Stimulated activated CD8-positive, alpha-beta memory T cell treated with anti-CD3 and anti-CD28 coated beads, Interleukin-4, amount 100 ng/mL, for 1 hour (primary cell): ENCODE measurements around the gene VSIG10.
A peak's percentile ranks its signal among the peaks of the same experiment; 100 is the strongest.
"Not testable (repeated sequence)": the region's sequence is repeated elsewhere in the genome, so short reads cannot be mapped to it uniquely, and the experiment has no call there.

Source experiments
- DNase-seq, 2 donors: peaks; one replicate each; pipeline ENCODE4 v3.0.0-alpha.2; 2020; ENCODE audit warnings: low read depth in 2 of 2, low spot score in 1 of 2

The VSIG10 gene

GRCh38 chr12:118107694-118108093, 3.9 kb upstream of the VSIG10 start:
- DNase-seq: no peak

DNA sequence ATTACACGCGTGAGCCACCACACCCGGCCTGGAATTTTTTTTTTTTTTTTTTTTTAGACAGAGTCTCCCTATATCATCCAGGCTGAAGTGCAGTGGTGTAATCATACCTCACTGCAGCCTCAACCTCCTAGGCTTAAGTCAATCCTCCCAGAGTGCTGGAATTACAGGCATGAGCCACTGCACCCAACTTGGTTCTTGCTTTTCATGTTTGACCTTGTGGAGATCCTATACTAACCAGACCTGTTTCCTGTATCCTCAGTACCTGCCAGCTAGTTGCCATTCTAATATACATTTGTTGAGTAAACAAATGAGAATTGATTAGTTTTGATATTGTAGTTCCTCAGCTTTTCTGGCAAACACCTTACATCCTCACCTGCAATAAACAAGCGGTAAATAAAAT, 3.2 kb upstream of the VSIG10 start:
- DNase-seq: no peak

DNA sequence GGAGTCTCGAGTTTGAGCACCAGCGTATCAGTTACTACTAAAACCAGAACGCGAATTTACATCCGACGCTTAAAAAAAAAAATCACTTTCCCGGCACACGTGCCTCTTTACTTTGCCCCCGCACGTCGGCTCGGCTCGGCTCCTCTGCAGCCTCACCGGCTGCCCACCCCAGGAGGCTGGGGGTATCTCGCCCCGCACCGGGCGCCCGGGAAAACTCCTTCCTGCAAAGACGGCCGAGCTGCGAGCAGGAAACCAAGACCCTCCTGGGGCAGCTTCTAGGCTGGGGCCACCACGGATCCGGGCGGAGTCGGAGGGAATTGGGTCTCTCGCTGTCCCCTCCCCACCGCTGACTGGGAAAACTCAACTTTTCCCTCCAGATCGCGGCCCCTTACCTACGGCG, 610 bp downstream of the VSIG10 start:
- no peak for DNase-seq

GRCh38 chr12:118102609-118103008, 1.2 kb downstream of the VSIG10 start:
- no peak for DNase-seq

- no peak for DNase-seq
These were observed 1.7 kb downstream of the VSIG10 start for GRCh38 chr12:118102070-118102469.

DNA sequence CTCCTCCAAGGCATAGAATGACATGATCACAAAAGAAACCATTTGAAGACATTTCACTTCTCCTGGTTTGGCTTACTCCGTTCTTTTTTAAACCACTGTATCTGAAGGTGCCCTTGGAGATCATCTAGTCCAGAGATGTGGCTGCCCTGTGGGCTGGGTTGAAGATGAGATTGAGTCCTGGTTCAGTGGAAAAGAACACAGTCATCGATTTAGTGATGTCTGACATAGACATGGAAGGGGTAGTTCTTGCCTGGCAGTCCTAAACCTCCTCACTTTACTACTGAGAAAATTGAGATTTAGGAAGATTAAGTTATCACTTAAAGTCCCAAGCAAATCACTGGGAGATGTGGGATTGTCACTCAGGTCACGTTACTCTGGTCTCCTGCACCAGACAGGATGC, 2.8 kb downstream of the VSIG10 start:
- DNase-seq: no peak

- no peak for DNase-seq
These were observed 4.7 kb downstream of the VSIG10 start for GRCh38 chr12:118098911-118099671.

GRCh38 chr12:118098401-118098800, 5.4 kb downstream of the VSIG10 start:
- DNase-seq: no peak

GRCh38 chr12:118094039-118094438, 9.8 kb downstream of the VSIG10 start:
- DNase-seq: no peak

GRCh38 chr12:118089782-118090181, 14.0 kb downstream of the VSIG10 start:
- DNase-seq: no peak

GRCh38 chr12:118082161-118082560, 21.6 kb downstream of the VSIG10 start:
- DNase-seq: no peak

DNA sequence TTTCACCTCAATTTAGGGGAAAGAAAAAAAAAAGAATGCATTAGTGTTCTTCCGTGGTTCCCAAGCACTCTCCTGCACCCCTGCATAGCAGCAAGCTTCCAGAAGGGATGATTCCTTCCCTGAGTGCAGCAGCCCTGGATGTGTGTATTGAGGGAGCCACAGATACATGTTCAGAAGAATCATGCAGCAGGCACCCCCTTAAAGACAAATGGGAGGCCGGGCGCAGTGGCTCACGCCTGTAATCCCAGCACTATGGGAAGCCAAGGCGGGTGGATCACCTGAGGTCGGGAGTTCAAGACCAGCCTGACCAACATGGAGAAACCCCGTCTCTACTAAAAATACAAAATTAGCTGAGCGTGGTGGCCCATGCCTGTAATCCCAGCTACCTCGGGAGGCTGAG, 22.3 kb downstream of the VSIG10 start:
- not testable (repeated sequence) for DNase-seq

- no peak for DNase-seq
These were observed 30.0 kb downstream of the VSIG10 start for GRCh38 chr12:118073768-118074167.

GRCh38 chr12:118070650-118071049, 33.2 kb downstream of the VSIG10 start:
- DNase-seq: no peak

- DNase-seq: no peak
These were observed 35.4 kb downstream of the VSIG10 start for GRCh38 chr12:118068445-118068844.

- no peak for DNase-seq
These were observed 38.4 kb downstream of the VSIG10 start for GRCh38 chr12:118065380-118065779.

DNA sequence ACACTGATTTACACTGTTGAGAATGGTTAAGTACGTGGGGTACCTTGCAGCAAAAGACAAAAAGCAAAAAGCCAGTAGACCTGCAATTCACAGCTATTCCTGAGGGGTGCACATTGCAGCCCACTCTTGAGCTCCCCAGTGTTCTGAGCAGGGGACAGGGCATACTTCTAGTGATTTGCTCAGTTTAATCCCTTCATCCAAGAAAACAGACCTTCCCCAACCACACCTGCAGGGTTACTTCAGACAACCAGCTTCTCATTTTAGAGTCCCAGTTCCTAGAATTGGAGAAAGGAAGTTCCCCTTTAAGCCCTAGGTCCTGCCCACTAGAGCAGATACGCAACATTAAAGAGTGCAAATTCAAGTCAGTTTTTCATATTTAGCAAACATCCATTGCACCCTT, 39.2 kb downstream of the VSIG10 start:
- DNase-seq: no peak

- DNase-seq: no peak
These were observed 40.0 kb downstream of the VSIG10 start for GRCh38 chr12:118063576-118064391.

GRCh38 chr12:118061873-118062843, 41.7 kb downstream of the VSIG10 start:
- DNase-seq: no peak

DNA sequence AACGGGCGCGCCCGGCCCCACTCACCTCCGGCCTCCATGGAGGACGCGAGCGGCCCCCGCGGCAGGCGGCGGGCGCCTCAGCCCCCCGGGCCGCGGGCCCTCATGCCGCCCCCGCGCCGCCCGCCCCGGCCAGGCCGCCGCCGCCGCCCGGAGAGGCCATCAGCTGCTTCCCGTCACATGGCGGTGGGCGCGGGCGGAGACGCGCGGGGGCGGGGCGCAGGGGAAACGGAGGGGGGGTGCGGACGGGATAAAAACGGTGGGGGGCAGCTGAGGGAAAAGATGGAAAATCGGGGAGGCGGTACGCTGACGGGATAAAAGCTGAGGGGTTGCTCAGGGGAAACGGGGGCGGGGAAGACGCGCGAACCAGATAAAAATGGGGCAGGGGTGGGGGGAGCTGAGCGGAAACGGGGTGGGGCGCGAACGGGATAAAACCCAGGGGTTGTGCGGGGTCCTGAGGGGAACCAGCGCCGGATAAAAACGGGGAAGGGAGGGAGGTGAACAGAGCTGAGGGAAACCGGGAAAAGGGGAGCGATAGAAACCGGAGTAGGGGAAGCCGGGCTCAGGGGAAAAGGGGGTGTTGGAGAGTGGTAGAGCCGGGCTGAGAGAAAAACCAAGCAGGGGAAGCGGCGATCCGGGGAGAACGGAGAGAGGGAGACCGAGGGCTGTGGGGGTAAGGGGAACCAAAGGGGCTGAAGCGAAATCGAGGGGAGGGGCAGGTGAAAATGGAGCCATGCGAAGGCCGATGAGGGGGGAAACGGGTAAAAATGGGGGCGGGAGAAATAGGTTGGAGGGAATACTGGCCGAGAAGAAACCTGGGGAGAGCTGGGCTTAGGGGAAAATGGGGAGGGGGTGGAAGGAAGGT, 42.6 kb downstream of the VSIG10 start, which contains the start of gene WSB2:
Gene WSB2, minus strand, starts transcription at position 169 of the 862 bp plus-strand sequence. Its CDS starts 131 bp downstream, at position 38.
- peak in 1 of 2 donors; percentile 26 for DNase-seq
